HG03575 (cell line): ENCODE results near the gene PDCD4.

Experiments used
- ATAC-seq: cut with Tn5 transposase; IDR thresholded peaks from one replicate; pipeline ENCODE4 v1.9.1; 2021; ENCODE audit not compliant: unreplicated experiment, insufficient number of reproducible peaks, low FRiP score; ENCODE audit errors: extremely low read depth

The PDCD4 gene

GRCh38 chr10:110946496-110946895 is 74.8 kb downstream of the PDCD4 start:
- no peak for ATAC-seq

GRCh38 chr10:110947061-110947595 is 75.4 kb downstream of the PDCD4 start:
- ATAC-seq, result no peak
